ENCODE measurements around the gene OSBP2. TPM values are rescaled to one million over a fixed set of nuclear protein-coding genes. Genes with fewer than 3 reads are reported as not detected.

Gene OSBP2
- total and polyA plus RNA-seq, 2 of the 13 experiments (the other 11 are each of a cell fraction or from before 2014, with no cell fraction given): 5.0 to 7.7 TPM

- H3K36me3 ChIP-seq (replicated peaks in 1 of 2; ENCODE audit: control insufficient read depth in 1 of 2, insufficient read depth in 2 of 2, low read length in 2 of 2): no peaks in the 10 kb centered on the region
- H4K20me1 ChIP-seq (ENCODE audit: insufficient read depth, low read length): no peaks in the 10 kb centered on the region
- H3K27me3 ChIP-seq (ENCODE audit: control insufficient read depth in 1 of 2, insufficient read depth in 2 of 2, low read length in 2 of 2): no peaks in the 10 kb centered on the region
- CTCF ChIA-PET (ENCODE audit: low intra/inter-chr PET ratio, low total read pairs): no interaction called here
- no peak overlapping the region for H3K4me3 ChIP-seq (replicated peaks in 1 of 3; ENCODE audit: insufficient read depth in 1 of 3, low read depth in 2 of 3, low read length in 3 of 3)
- H2AFZ ChIP-seq (ENCODE audit: low read length): no peak overlapping the region
- in situ Hi-C loops (cut with HindIII; ENCODE audit: extremely low pct_ligation_motif_present, low pct_unique_long_range_greater_than_20kb): no loop called here
- intact Hi-C loops (cut with micrococcal nuclease; ENCODE audit: unreplicated experiment): no loop called here
- 40% methylated on average over 2 of the region's 14 CpGs for WGBS (ENCODE audit: low lambda C conversion rate)
- H3K4me1 ChIP-seq (ENCODE audit: insufficient read depth, low read length): no peaks in the 10 kb centered on the region
- H3K9ac ChIP-seq (ENCODE audit: insufficient read depth, low read depth, low read length): no peak overlapping the region
- POLR2A ChIA-PET: no interaction called here
- DNase-seq (ENCODE audit: low spot score) (no peak), FAIRE-seq (no peak), ATAC-seq (no peak)
- H3K79me2 ChIP-seq (ENCODE audit: insufficient read depth, low read length): no peaks in the 10 kb centered on the region
- no peak overlapping the region for H3K4me2 ChIP-seq (ENCODE audit: low read depth, low read length)
- H3K9me3 ChIP-seq (ENCODE audit: low read length): no peaks in the 10 kb centered on the region
- no peak overlapping the region for H3K27ac ChIP-seq (ENCODE audit: extremely low read length, insufficient read depth, low read length)
- TF ChIP-seq PPARG (CRISPR knock-in tag; conservative IDR thresholded peaks at IDR 0.05) (no peak), ZNF329 (CRISPR knock-in tag; IDR thresholded peaks at IDR 0.05; ENCODE audit: low read depth) (no peak), CBX1 (IDR thresholded peaks at IDR 0.05; ENCODE audit: low read depth) (no peak), ZNF343 (CRISPR knock-in tag; IDR thresholded peaks at IDR 0.05) (no peak), ZBTB25 (CRISPR knock-in tag; IDR thresholded peaks at IDR 0.05) (no peak), MLXIP (CRISPR knock-in tag; IDR thresholded peaks at IDR 0.05; ENCODE audit: borderline replicate concordance) (no peak), ZNF44 (CRISPR knock-in tag; IDR thresholded peaks at IDR 0.05) (no peak), ZNF709 (CRISPR knock-in tag; IDR thresholded peaks at IDR 0.05) (no peak), ZNF574 (CRISPR knock-in tag; IDR thresholded peaks at IDR 0.05) (no peak), FOSL1 (CRISPR knock-in tag; IDR thresholded peaks at IDR 0.05; ENCODE audit: borderline replicate concordance) (no peak), ZNF724P (CRISPR knock-in tag; IDR thresholded peaks at IDR 0.05; ENCODE audit: borderline replicate concordance) (no peak), DBP (CRISPR knock-in tag; IDR thresholded peaks at IDR 0.05; ENCODE audit: not compliant biosample characterization) (no peak), NR2C2 (CRISPR knock-in tag; IDR thresholded peaks at IDR 0.05; ENCODE audit: borderline replicate concordance) (no peak), FOSL2 (CRISPR knock-in tag; IDR thresholded peaks at IDR 0.05) (no peak), ZNF562 (CRISPR knock-in tag; IDR thresholded peaks at IDR 0.05; ENCODE audit: borderline replicate concordance) (no peak)
- no TSS peak for BruUV-seq (replicated peaks)
These were observed 40.3 kb upstream of the OSBP2 start for GRCh38 chr22:30654361-30654760.
